Ishikawa (cell line): ENCODE results near the gene LPP.

Experiments
- CEBPB ChIP-seq: IDR thresholded peaks from 2 replicates; pipeline ENCODE4 v1.6.1; 2012
- CREB1 ChIP-seq: IDR thresholded peaks from 2 replicates; pipeline ENCODE4 v1.6.1; 2012; ENCODE audit warnings: low read depth
- EGR1 ChIP-seq: IDR thresholded peaks from 2 replicates; pipeline ENCODE4 v1.6.1; 2012
- EP300 ChIP-seq: IDR thresholded peaks from 2 replicates; pipeline ENCODE4 v1.6.1; 2012; ENCODE audit warnings: borderline replicate concordance
- FOXM1 ChIP-seq: IDR thresholded peaks from 2 replicates; pipeline ENCODE4 v1.6.1; 2012; ENCODE audit warnings: low read depth, borderline replicate concordance
- NFIC ChIP-seq: IDR thresholded peaks from 2 replicates; pipeline ENCODE4 v1.6.1; 2012
- RAD21 ChIP-seq: IDR thresholded peaks from 2 replicates; pipeline ENCODE4 v1.6.1; 2012; ENCODE audit warnings: low read depth
- TAF1 ChIP-seq: IDR thresholded peaks from 2 replicates; pipeline ENCODE4 v1.6.1; 2012; ENCODE audit warnings: low read depth, mild to moderate bottlenecking
- TCF12 ChIP-seq: IDR thresholded peaks from 2 replicates; pipeline ENCODE4 v1.6.1; 2012; ENCODE audit warnings: low read depth
- TEAD4 ChIP-seq: IDR thresholded peaks from 2 replicates; pipeline ENCODE4 v1.6.1; 2012
- USF1 ChIP-seq: IDR thresholded peaks from 2 replicates; pipeline ENCODE4 v1.6.1; 2012
- YY1 ChIP-seq: IDR thresholded peaks from 2 replicates; pipeline ENCODE4 v1.6.1; 2012; ENCODE audit warnings: low read depth
- ZBTB7A ChIP-seq: IDR thresholded peaks from 2 replicates; pipeline ENCODE4 v1.6.1; 2012; ENCODE audit warnings: low read depth
- TF ChIP-seq, protein P1 (sequence below): IDR thresholded peaks from 2 replicates; pipeline ENCODE4 v1.6.1; 2012
- TF ChIP-seq, protein P2 (sequence below): IDR thresholded peaks from 2 replicates; pipeline ENCODE4 v1.6.1; 2012; ENCODE audit warnings: low read depth, mild to moderate bottlenecking

LPP gene

DNA sequence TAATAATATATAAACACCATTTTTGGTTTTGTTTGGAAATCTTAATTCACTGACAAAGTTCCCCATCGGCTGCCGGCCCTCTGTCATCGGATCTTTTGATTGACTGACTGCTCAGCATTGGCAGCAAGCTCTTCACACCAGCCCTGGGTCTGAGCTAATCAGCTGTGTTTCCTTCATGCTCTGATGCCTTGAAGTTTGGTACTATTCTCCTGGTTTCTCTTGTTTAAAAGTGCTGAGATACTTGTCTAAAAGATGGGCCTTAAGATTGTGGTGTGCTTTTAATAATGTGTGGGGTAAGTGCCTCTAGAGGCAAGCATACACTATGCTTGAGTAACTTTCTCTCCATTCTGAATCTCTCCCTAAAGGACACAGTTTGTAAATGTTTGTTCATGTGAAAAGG is 602.3 kb downstream of the LPP start:
- TF ChIP-seq FOXM1 (no peak), CREB1 (no peak), TAF1 (no peak), YY1 (no peak), TEAD4 (no peak), USF1 (no peak), EGR1 (no peak), TCF12 (no peak), NFIC (no peak), ZBTB7A (no peak), CEBPB (no peak), EP300 (no peak), RAD21 (no peak)
- TF ChIP-seq, protein P1, sequence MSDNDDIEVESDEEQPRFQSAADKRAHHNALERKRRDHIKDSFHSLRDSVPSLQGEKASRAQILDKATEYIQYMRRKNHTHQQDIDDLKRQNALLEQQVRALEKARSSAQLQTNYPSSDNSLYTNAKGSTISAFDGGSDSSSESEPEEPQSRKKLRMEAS: no peak
- TF ChIP-seq, protein P2, sequence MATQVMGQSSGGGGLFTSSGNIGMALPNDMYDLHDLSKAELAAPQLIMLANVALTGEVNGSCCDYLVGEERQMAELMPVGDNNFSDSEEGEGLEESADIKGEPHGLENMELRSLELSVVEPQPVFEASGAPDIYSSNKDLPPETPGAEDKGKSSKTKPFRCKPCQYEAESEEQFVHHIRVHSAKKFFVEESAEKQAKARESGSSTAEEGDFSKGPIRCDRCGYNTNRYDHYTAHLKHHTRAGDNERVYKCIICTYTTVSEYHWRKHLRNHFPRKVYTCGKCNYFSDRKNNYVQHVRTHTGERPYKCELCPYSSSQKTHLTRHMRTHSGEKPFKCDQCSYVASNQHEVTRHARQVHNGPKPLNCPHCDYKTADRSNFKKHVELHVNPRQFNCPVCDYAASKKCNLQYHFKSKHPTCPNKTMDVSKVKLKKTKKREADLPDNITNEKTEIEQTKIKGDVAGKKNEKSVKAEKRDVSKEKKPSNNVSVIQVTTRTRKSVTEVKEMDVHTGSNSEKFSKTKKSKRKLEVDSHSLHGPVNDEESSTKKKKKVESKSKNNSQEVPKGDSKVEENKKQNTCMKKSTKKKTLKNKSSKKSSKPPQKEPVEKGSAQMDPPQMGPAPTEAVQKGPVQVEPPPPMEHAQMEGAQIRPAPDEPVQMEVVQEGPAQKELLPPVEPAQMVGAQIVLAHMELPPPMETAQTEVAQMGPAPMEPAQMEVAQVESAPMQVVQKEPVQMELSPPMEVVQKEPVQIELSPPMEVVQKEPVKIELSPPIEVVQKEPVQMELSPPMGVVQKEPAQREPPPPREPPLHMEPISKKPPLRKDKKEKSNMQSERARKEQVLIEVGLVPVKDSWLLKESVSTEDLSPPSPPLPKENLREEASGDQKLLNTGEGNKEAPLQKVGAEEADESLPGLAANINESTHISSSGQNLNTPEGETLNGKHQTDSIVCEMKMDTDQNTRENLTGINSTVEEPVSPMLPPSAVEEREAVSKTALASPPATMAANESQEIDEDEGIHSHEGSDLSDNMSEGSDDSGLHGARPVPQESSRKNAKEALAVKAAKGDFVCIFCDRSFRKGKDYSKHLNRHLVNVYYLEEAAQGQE: no peak

DNA sequence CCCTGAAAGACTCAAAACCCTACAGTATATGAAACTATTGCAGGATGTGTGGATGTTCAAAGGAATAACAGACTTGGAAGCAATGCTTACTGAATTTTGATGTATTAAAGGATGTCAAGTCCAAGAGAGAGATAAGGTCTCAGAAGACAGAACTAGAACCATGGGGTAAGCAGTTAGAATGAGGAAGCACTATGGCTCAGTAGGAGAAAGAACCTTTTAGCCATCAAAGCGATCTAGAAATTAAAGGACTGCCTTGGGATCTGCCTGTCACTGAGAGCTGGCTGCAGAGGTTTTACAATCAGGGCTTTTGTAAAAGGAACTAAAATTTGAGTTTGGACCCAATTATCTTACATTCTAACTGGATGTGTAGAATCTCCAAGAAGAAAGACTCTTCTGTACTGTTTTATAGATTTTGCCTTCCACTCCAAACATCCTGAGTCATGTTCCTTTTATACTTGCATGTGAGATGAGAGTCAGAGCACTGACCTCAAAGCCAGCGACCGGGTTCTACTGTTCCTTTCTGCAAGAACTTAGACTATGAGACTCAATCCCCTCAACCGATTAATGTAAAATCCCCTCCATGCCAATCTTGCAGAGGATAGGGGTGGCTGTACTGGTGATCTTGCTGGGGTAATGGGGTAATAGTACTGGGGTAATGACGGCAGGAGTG is 605.5 kb downstream of the LPP start:
- TF ChIP-seq NFIC (no peak), TAF1 (no peak), TEAD4 (no peak), ZBTB7A (no peak), RAD21 (no peak), USF1 (no peak), TCF12 (no peak), FOXM1 (no peak), CEBPB (no peak), CREB1 (no peak)
- TF ChIP-seq, protein P1: no peak

GRCh38 chr3:188760408-188760807 is 606.5 kb downstream of the LPP start:
- TF ChIP-seq RAD21 (no peak), TEAD4 (no peak), USF1 (no peak), TCF12 (no peak), CEBPB (no peak), NFIC (no peak), YY1 (no peak), EP300 (no peak), EGR1 (no peak), ZBTB7A (no peak), CREB1 (no peak), TAF1 (no peak)
- TF ChIP-seq, protein P1: no peak
- TF ChIP-seq, protein P2: no peak

- TF ChIP-seq EGR1: no peak
- no peak for TF ChIP-seq YY1
- TF ChIP-seq TEAD4: no peak
- no peak for TF ChIP-seq ZBTB7A
- no peak for TF ChIP-seq NFIC
- TF ChIP-seq TCF12: no peak
- TF ChIP-seq, protein P2: no peak
- TF ChIP-seq USF1: no peak
- no peak for TF ChIP-seq CREB1
- no peak for TF ChIP-seq EP300
- TF ChIP-seq RAD21: no peak
- no peak for TF ChIP-seq FOXM1
- no peak for TF ChIP-seq CEBPB
- no peak for TF ChIP-seq TAF1
- TF ChIP-seq, protein P1: no peak
These were observed 607.5 kb downstream of the LPP start for GRCh38 chr3:188761439-188761838.
